Ovary (tissue), 3 donors: ENCODE results near the gene PRTG.

Experiments
- POLR2A ChIP-seq: fragments of 450-650 bp; IDR thresholded peaks from one replicate; pipeline ENCODE4 v1.6.1; 2017; ENCODE audit warnings: antibody characterized with exemption, mild to moderate bottlenecking, moderate library complexity
- TF ChIP-seq, protein P1 (sequence below), 3 donors: fragments of 450-650 bp in 2 of 3; fragments of 200-600 bp in 1 of 3; IDR thresholded peaks; one replicate each; pipeline versions ENCODE4 v1.5.1 to v1.8.0; 2016 to 2022; ENCODE audit warnings: antibody characterized with exemption in 3 of 3, mild to moderate bottlenecking in 1 of 3
- donor health status: DM: no; HTN: no; CAD: no.

DNA sequence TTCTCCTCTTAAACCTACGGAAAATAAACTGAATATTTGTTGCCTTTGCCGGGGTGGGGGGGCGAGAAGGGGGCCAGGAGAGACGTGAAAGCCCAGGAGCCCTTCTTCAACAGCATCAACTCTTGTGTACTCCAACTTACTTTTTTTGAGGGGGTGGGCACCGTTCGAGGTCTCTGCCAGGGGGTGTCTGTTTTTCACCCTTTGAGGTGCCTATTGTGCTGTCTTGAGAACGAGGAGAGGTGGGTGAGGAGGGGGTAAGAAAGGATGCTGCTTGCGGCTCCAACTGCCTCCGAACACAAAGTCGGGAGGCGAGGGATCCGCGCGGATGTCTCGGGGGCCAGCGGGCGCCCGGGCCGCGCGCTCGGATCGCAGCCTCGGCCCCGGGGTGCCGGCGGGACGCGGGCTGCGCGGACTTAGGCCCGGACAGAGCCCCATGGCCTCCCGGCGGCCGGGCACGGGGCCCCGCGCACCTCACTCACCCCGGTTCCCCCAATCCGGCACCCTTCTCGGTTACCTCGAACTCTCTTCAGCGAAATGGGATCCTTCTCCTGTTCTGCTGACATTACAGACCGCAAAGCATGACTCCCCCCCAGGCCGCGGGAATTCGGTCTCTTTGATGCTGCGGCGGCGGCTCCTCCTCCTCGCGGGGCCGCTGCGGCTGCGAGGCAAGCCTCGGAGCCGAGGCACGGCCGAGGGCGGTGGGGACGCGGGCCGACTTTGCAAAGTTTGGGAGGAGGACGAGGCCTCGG lies 155.5 kb downstream of the PRTG start:
- TF ChIP-seq, protein P1, sequence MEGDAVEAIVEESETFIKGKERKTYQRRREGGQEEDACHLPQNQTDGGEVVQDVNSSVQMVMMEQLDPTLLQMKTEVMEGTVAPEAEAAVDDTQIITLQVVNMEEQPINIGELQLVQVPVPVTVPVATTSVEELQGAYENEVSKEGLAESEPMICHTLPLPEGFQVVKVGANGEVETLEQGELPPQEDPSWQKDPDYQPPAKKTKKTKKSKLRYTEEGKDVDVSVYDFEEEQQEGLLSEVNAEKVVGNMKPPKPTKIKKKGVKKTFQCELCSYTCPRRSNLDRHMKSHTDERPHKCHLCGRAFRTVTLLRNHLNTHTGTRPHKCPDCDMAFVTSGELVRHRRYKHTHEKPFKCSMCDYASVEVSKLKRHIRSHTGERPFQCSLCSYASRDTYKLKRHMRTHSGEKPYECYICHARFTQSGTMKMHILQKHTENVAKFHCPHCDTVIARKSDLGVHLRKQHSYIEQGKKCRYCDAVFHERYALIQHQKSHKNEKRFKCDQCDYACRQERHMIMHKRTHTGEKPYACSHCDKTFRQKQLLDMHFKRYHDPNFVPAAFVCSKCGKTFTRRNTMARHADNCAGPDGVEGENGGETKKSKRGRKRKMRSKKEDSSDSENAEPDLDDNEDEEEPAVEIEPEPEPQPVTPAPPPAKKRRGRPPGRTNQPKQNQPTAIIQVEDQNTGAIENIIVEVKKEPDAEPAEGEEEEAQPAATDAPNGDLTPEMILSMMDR (IDR thresholded peaks at IDR 0.05) = no peak
- no peak for TF ChIP-seq POLR2A
